K562 (cell line): ENCODE measurements around the gene ZNF587. TPM values are rescaled to one million over a fixed set of nuclear protein-coding genes. Genes with fewer than 3 reads are reported as not detected.

Experiments
- ASH1L ChIP-seq: fragments of 450-650 bp; IDR thresholded peaks from 2 replicates; pipeline ENCODE4 v1.6.1; 2018; ENCODE audit warnings: borderline replicate concordance, mild to moderate bottlenecking, low read depth; ENCODE audit not compliant: partially characterized antibody
- COPS2 ChIP-seq: fragments of 450-650 bp; conservative IDR thresholded peaks from 2 replicates; pipeline ENCODE4 v1.6.1; 2016; ENCODE audit warnings: mild to moderate bottlenecking, moderate library complexity
- CREM ChIP-seq: IDR thresholded peaks from 2 replicates; pipeline ENCODE4 v1.6.1; 2014; ENCODE audit warnings: antibody characterized with exemption, low read depth
- ELF4 ChIP-seq: fragments of 450-650 bp; formaldehyde crosslinking; IDR thresholded peaks from 2 replicates; pipeline ENCODE4 v1.4.0; 2022; ENCODE audit warnings: missing genetic modification characterization
- FOXK2 ChIP-seq, 2 experiments: fragments of 450-650 bp; IDR thresholded peaks in 1 of 2; conservative IDR thresholded peaks in 1 of 2; 2 replicates each; pipeline ENCODE4 v1.6.1; 2016; ENCODE audit warnings: low read depth in 2 of 2, mild to moderate bottlenecking in 1 of 2
- HCFC1 ChIP-seq: IDR thresholded peaks from 2 replicates; pipeline ENCODE4 v1.6.1; 2012; ENCODE audit warnings: low read depth, low read length, improper control_type of control experiment
- L3MBTL2 ChIP-seq: fragments of 450-650 bp; IDR thresholded peaks from 2 replicates; pipeline ENCODE4 v1.6.1; 2016; ENCODE audit warnings: mild to moderate bottlenecking, moderate library complexity
- NFATC3 ChIP-seq: fragments of 450-650 bp; IDR thresholded peaks from 2 replicates; pipeline ENCODE4 v1.6.1; 2017; ENCODE audit warnings: mild to moderate bottlenecking
- RBFOX2 ChIP-seq: fragments of 200-400 bp; formaldehyde crosslinking; IDR thresholded peaks from 2 replicates; pipeline ENCODE4 v1.6.1; 2017; ENCODE audit warnings: low read depth, mild to moderate bottlenecking, low read length, moderate library complexity
- RBM25 ChIP-seq: fragments of 200-400 bp; formaldehyde crosslinking; IDR thresholded peaks from 2 replicates; pipeline ENCODE4 v1.6.1; 2018; ENCODE audit warnings: low read length, low read depth, moderate library complexity; ENCODE audit not compliant: severe bottlenecking
- SMAD3 ChIP-seq: fragments of 450-650 bp; formaldehyde crosslinking; conservative IDR thresholded peaks from 2 replicates; pipeline ENCODE4 v1.4.0; 2020; ENCODE audit warnings: mild to moderate bottlenecking
- THRAP3 ChIP-seq: fragments of 450-650 bp; IDR thresholded peaks from 2 replicates; pipeline ENCODE4 v1.6.1; 2016; ENCODE audit warnings: mild to moderate bottlenecking, inconsistent platforms, borderline replicate concordance
- polyA plus RNA-seq, 8 experiments: library from polyadenylated mRNA; depleted of rRNA in 4 of 8; stranded (reverse) in 5 of 8; unstranded in 3 of 8; fragments of >200 nt; fragmentation: Nextera tagmentation in 2 of 8; fragmentation: Illumina TruSeq in 1 of 8; extraction: Ambion mirVana in 2 of 8; extraction: Trizol in 1 of 8; gene quantifications; 2 replicates each; pipeline versions ENCODE4 v1.2.1 to v1.2.3, GENCODE V29; 2011 to 2014; ENCODE audit warnings: inconsistent platforms in 1 of 8, missing spikeins in 1 of 8
- total RNA-seq, 7 experiments: library from RNA; depleted of rRNA in 6 of 7; stranded (reverse); fragments of >200 nt in 6 of 7; fragmentation: Illumina TruSeq in 2 of 7; extraction: Trizol in 2 of 7; gene quantifications; 2 replicates each; pipeline versions ENCODE4 v1.2.1 to v1.2.3, GENCODE V29; 2011 to 2021; ENCODE audit warnings: low replicate concordance in 1 of 7
- TF ChIP-seq, protein P1 (sequence below): sonication (generic); formaldehyde crosslinking; IDR thresholded peaks from 2 replicates; pipeline ENCODE4 v1.9.0; 2022; ENCODE audit warnings: mild to moderate bottlenecking, missing genetic modification reagents
- TF ChIP-seq, protein P2 (sequence below): fragments of 250-450 bp; sonication (Bioruptor Pico); IDR thresholded peaks from 2 replicates; pipeline ENCODE4 v1.4.0; 2020; ENCODE audit warnings: mild to moderate bottlenecking
- TF ChIP-seq, protein P3 (sequence below): fragments of 200-600 bp; sonication (generic); IDR thresholded peaks from one replicate; pipeline ENCODE4 v1.6.1; 2012; ENCODE audit warnings: mild to moderate bottlenecking, low read depth, low read length, inconsistent platforms

The ZNF587 gene
- total and polyA plus RNA-seq, 9 of the 15 experiments (the other 6 are each of a cell fraction or from before 2014, with no cell fraction given) = 3.2 to 42.0 (median 24.9) TPM

DNA sequence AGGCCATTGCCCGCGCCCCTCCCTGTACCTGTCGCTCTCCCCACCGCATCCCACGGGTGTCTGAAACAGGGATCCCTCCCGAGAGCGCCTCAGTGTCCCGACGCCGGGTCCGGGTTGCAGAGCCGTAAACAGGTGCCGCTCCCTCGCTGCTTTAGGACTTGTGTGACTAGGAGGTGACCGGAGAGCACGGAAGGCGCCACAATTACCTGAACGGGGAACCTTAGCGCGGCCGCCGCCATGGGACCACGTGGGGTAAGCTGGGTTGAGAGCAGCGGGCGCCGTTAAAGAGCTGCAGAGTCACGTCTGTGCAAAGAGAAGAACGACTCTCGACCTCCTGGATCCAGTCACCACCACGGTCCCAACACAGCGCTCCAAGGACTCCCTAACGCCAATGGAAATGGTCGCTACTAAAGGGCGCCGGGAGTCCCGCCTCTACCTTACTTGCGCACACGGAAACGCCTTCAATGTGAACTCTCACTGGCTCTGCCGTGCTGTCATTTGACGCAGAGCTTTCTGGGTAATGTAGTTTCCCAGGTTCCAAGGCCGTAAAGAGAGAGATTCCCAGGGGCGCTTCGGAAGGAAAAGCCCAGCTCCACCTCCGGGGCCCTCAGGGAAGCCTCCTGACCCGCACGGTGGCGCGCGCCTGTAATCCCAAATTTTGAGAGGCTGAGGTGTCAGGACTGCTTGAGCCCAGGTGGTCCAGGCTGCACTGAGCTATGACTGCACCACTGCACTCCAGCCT lies 35.0 kb upstream of the ZNF587 start, which contains the start of gene ZNF552 (continued):
- TF ChIP-seq, protein P1, sequence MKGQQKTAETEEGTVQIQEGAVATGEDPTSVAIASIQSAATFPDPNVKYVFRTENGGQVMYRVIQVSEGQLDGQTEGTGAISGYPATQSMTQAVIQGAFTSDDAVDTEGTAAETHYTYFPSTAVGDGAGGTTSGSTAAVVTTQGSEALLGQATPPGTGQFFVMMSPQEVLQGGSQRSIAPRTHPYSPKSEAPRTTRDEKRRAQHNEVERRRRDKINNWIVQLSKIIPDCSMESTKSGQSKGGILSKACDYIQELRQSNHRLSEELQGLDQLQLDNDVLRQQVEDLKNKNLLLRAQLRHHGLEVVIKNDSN (CRISPR knock-in tag) = peak; percentile 68
- TF ChIP-seq, protein P2, sequence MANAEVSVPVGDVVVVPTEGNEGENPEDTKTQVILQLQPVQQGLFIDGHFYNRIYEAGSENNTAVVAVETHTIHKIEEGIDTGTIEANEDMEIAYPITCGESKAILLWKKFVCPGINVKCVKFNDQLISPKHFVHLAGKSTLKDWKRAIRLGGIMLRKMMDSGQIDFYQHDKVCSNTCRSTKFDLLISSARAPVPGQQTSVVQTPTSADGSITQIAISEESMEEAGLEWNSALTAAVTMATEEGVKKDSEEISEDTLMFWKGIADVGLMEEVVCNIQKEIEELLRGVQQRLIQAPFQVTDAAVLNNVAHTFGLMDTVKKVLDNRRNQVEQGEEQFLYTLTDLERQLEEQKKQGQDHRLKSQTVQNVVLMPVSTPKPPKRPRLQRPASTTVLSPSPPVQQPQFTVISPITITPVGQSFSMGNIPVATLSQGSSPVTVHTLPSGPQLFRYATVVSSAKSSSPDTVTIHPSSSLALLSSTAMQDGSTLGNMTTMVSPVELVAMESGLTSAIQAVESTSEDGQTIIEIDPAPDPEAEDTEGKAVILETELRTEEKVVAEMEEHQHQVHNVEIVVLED (CRISPR knock-in tag) = peak; percentile 68
- TF ChIP-seq NFATC3 = no peak
- TF ChIP-seq, protein P3, sequence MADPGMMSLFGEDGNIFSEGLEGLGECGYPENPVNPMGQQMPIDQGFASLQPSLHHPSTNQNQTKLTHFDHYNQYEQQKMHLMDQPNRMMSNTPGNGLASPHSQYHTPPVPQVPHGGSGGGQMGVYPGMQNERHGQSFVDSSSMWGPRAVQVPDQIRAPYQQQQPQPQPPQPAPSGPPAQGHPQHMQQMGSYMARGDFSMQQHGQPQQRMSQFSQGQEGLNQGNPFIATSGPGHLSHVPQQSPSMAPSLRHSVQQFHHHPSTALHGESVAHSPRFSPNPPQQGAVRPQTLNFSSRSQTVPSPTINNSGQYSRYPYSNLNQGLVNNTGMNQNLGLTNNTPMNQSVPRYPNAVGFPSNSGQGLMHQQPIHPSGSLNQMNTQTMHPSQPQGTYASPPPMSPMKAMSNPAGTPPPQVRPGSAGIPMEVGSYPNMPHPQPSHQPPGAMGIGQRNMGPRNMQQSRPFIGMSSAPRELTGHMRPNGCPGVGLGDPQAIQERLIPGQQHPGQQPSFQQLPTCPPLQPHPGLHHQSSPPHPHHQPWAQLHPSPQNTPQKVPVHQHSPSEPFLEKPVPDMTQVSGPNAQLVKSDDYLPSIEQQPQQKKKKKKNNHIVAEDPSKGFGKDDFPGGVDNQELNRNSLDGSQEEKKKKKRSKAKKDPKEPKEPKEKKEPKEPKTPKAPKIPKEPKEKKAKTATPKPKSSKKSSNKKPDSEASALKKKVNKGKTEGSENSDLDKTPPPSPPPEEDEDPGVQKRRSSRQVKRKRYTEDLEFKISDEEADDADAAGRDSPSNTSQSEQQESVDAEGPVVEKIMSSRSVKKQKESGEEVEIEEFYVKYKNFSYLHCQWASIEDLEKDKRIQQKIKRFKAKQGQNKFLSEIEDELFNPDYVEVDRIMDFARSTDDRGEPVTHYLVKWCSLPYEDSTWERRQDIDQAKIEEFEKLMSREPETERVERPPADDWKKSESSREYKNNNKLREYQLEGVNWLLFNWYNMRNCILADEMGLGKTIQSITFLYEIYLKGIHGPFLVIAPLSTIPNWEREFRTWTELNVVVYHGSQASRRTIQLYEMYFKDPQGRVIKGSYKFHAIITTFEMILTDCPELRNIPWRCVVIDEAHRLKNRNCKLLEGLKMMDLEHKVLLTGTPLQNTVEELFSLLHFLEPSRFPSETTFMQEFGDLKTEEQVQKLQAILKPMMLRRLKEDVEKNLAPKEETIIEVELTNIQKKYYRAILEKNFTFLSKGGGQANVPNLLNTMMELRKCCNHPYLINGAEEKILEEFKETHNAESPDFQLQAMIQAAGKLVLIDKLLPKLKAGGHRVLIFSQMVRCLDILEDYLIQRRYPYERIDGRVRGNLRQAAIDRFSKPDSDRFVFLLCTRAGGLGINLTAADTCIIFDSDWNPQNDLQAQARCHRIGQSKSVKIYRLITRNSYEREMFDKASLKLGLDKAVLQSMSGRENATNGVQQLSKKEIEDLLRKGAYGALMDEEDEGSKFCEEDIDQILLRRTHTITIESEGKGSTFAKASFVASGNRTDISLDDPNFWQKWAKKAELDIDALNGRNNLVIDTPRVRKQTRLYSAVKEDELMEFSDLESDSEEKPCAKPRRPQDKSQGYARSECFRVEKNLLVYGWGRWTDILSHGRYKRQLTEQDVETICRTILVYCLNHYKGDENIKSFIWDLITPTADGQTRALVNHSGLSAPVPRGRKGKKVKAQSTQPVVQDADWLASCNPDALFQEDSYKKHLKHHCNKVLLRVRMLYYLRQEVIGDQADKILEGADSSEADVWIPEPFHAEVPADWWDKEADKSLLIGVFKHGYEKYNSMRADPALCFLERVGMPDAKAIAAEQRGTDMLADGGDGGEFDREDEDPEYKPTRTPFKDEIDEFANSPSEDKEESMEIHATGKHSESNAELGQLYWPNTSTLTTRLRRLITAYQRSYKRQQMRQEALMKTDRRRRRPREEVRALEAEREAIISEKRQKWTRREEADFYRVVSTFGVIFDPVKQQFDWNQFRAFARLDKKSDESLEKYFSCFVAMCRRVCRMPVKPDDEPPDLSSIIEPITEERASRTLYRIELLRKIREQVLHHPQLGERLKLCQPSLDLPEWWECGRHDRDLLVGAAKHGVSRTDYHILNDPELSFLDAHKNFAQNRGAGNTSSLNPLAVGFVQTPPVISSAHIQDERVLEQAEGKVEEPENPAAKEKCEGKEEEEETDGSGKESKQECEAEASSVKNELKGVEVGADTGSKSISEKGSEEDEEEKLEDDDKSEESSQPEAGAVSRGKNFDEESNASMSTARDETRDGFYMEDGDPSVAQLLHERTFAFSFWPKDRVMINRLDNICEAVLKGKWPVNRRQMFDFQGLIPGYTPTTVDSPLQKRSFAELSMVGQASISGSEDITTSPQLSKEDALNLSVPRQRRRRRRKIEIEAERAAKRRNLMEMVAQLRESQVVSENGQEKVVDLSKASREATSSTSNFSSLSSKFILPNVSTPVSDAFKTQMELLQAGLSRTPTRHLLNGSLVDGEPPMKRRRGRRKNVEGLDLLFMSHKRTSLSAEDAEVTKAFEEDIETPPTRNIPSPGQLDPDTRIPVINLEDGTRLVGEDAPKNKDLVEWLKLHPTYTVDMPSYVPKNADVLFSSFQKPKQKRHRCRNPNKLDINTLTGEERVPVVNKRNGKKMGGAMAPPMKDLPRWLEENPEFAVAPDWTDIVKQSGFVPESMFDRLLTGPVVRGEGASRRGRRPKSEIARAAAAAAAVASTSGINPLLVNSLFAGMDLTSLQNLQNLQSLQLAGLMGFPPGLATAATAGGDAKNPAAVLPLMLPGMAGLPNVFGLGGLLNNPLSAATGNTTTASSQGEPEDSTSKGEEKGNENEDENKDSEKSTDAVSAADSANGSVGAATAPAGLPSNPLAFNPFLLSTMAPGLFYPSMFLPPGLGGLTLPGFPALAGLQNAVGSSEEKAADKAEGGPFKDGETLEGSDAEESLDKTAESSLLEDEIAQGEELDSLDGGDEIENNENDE = no peak
- TF ChIP-seq COPS2 = no peak
- TF ChIP-seq HCFC1 = peak; percentile 95
- peak; percentile 83 for TF ChIP-seq RBFOX2
- peak; percentile 47 for TF ChIP-seq RBM25
- TF ChIP-seq ELF4 = peak; percentile 69
- peak; percentile 27 to 94; a peak in 2 of 4 replicates for TF ChIP-seq FOXK2 (conservative IDR thresholded peaks at IDR 0.05 in 1 of 2, IDR thresholded peaks at IDR 0.05 in 1 of 2; ENCODE audit: low read depth in 2 of 2)
- TF ChIP-seq L3MBTL2 = peak; percentile 41
- no peak for TF ChIP-seq THRAP3
- TF ChIP-seq SMAD3 (CRISPR knock-in tag) = no peak
- TF ChIP-seq CREM = peak; percentile 90
- TF ChIP-seq ASH1L = peak; percentile 78
